Thymus (tissue), 11 donors: ENCODE results near the gene TAS2R41. TPM values are rescaled to one million over a fixed set of nuclear protein-coding genes. Genes with fewer than 3 reads are reported as not detected.
A peak's percentile ranks its signal among the peaks of the same experiment; 100 is the strongest.
"Not testable (repeated sequence)": the region's sequence is repeated elsewhere in the genome, so short reads cannot be mapped to it uniquely, and the experiment has no call there.

Experiments used
- DNase-seq, 9 donors: peaks; one replicate each; pipeline ENCODE4 v3.0.0-alpha.2; 2013; ENCODE audit warnings: low spot score in 9 of 9, low read depth in 6 of 9, missing footprints in 1 of 9
- H3K27ac ChIP-seq, 2 donors: one replicate each; pipeline ENCODE4 v1.5.1; 2013; ENCODE audit warnings: control low read depth in 1 of 2, low read depth in 1 of 2, low read length in 1 of 2, mild to moderate bottlenecking in 1 of 2, moderate library complexity in 1 of 2
- H3K27me3 ChIP-seq, 2 donors: one replicate each; pipeline ENCODE4 v1.5.1; 2013; ENCODE audit warnings: low read length in 1 of 2; ENCODE audit not compliant: control insufficient read depth in 2 of 2, insufficient read depth in 1 of 2
- H3K36me3 ChIP-seq, 2 donors: one replicate each; pipeline ENCODE4 v1.5.1; 2013; ENCODE audit warnings: low read length in 1 of 2, mild to moderate bottlenecking in 1 of 2, moderate library complexity in 1 of 2; ENCODE audit not compliant: control insufficient read depth in 2 of 2, insufficient read depth in 2 of 2
- H3K4me1 ChIP-seq, 2 donors: one replicate each; pipeline ENCODE4 v1.5.1; 2013; ENCODE audit warnings: low read length in 2 of 2; ENCODE audit not compliant: control insufficient read depth in 2 of 2, insufficient read depth in 2 of 2
- H3K4me3 ChIP-seq, 2 donors: one replicate each; pipeline ENCODE4 v1.5.1; 2013; ENCODE audit warnings: low read length in 2 of 2, control low read depth in 1 of 2, mild to moderate bottlenecking in 1 of 2
- H3K9me3 ChIP-seq, 2 donors: one replicate each; pipeline ENCODE4 v1.5.1; 2013; ENCODE audit warnings: low read length in 1 of 2, mild to moderate bottlenecking in 1 of 2; ENCODE audit not compliant: control insufficient read depth in 2 of 2, insufficient read depth in 1 of 2
- WGBS: extraction: QIAGEN DNeasy Blood & Tissue Kit; methylation state at CpG from one replicate; pipeline ENCODE4 v1.1.7; 2013; 5-methylcytosine and 5-hydroxymethylcytosine counted together
- polyA plus RNA-seq: library from polyadenylated mRNA; stranded (reverse); fragments of 200-250 nt; gene quantifications from one replicate; pipeline ENCODE4 v1.2.3, GENCODE V29; 2013
- total RNA-seq: library from RNA; stranded (reverse); fragments of 120-200 nt; gene quantifications from one replicate; pipeline ENCODE4 v1.2.4, GENCODE V29; 2013
- donor health status: healthy.

Gene TAS2R41
- total and polyA plus RNA-seq, 2 donors, result 0.02 to 0.24 TPM

DNA sequence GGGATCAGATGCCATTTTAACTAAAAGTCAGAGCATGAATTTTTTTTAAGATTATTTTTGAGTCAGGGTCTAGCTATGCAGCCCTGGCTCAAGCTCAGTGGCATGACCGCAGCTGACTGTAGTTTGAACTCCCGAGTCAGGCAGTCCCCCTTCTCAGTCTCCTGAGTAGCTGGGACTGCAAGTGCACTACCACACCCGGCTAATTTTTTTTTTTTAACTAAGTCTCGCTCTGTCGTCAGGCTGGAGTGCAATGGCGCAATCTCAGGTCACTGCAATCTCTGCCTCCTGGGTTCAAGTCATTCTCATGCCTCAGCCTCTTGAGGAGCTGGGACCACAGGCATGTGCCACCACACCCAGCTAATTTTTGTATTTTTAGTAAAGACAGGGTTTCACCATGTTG, 7.8 kb downstream of the TAS2R41 start:
- DNase-seq, result no peak
- Histone ChIP-seq H3K27ac (no peak overlapping the region), H3K4me1 (peaks cover 0 to 4% of the 10 kb centered on the region in 2 donors), H3K9me3 (no peaks in the 10 kb centered on the region), H3K4me3 (no peak overlapping the region), H3K27me3 (no peaks in the 10 kb centered on the region), H3K36me3 (no peaks in the 10 kb centered on the region)
- WGBS, result 92% methylated on average over 6 of the region's 6 CpGs

DNA sequence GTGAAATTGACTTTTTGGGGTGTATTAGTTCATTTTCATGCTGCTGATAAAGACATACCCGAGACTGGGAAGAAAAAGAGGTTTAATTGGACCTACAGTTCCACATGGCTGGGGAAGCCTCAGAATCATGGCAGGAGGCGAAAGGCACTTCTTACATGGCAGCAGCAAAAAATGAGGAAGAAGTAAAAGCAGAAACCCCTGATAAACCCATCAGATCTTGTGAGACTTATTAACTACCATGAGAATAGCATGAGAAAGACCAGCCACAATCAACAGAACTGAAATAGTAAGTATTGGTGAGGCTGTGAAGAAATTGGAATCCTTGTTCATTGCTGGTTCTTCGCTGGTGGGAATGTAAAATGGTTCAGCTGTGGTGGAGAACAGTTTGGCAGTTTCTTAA, 8.6 kb downstream of the TAS2R41 start:
- not testable (repeated sequence) for H3K27ac ChIP-seq, H3K9me3 ChIP-seq
- 96% methylated on average over 3 of the region's 3 CpGs for WGBS

DNA sequence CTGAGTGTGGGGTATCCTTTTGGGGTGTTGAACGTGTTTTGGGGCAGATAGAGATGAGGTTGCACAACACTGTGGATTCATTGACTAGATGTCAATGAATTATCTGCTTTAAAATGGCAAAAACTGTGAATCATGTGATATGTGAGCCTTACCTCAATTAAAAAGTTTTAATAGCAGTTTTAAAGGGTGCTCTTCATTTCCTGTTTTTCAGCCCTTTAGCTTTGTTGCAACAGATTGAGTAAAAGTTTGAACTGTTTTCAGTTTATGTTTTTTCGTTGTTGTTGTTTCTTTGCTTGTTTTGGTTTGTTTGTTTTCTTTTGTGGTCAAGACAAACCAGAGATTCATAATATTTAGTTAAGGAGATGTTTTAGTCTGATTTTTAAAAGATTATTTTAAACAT, 9.4 kb downstream of the TAS2R41 start:
- WGBS, result 90% methylated on average over 2 of the region's 2 CpGs
- H3K4me1 ChIP-seq, result no peaks in the 10 kb centered on the region
- H3K9me3 ChIP-seq, result no peaks in the 10 kb centered on the region
- no peak overlapping the region for H3K4me3 ChIP-seq
- no peaks in the 10 kb centered on the region for H3K27me3 ChIP-seq
- no peak for DNase-seq
- no peaks in the 10 kb centered on the region for H3K36me3 ChIP-seq
- H3K27ac ChIP-seq, result peak overlapping the region; percentile 3 to 19

More for the DNA sequence above, 8.6 kb downstream of the TAS2R41 start:
- H3K4me3 ChIP-seq, H3K27me3 ChIP-seq, H3K36me3 ChIP-seq, DNase-seq, H3K4me1 ChIP-seq: not testable (repeated sequence)

DNA sequence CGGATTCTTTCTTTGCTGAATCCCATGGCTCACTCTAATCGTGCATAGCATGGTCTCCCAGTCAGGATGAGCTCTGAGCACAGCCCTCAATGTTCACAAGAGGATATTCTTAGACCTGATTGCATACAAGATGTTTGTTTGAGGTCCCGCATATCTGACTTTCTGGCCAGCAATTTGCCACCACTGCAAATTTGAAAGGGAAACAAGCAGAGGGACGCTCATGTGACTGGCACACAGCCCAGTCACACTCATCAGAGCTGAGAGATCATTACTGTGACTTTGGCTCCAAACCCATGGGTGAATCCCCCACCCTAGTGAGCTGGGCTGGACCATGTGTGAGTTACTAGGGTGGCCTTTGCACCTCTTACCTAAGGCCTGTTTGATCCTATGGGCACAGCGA, 9.9 kb downstream of the TAS2R41 start:
- no peaks in the 10 kb centered on the region for H3K36me3 ChIP-seq
- DNase-seq, result peak in 2 of 9 donors; percentile 23 to 28
- H3K4me3 ChIP-seq, result no peak overlapping the region
- H3K27ac ChIP-seq, result no peak overlapping the region
- WGBS, result 74% methylated on average over 5 of the region's 5 CpGs
- no peaks in the 10 kb centered on the region for H3K27me3 ChIP-seq
- H3K4me1 ChIP-seq, result no peaks in the 10 kb centered on the region
- H3K9me3 ChIP-seq, result no peaks in the 10 kb centered on the region

DNA sequence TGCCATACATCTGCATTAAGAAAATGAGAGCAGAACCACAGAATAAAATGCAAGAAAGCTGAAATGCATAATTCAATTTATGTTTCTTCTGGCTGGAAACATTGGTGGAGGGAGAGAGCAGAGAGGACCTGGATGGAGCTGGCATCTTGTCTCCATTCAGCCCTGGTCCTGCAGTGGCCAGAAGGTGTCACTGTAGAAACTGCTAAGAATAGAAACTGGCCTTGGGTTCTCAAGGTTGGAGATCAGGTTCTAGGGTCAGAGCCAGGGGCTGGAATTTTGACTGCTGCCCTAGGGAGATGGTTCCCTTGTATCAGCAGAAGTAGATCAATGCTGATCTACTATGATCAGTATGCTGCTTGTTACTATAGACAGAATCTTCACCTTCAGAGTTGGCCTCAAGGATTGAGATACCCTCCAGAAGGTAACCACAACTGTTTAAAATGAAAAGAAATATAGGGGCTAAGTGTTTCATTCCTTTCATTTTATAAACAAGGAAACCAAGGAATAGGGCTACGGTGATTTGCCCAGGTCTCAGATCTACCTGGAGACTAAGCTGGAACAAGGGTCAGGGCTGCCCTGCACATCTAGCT, 13.1 kb downstream of the TAS2R41 start:
- H3K4me3 ChIP-seq, result no peak overlapping the region
- H3K4me1 ChIP-seq, result no peaks in the 10 kb centered on the region
- no peaks in the 10 kb centered on the region for H3K36me3 ChIP-seq
- no peak for DNase-seq
- WGBS, result 56% methylated on average over 1 of the region's 1 CpG
- no peaks in the 10 kb centered on the region for H3K9me3 ChIP-seq
- H3K27ac ChIP-seq, result no peak overlapping the region
- no peaks in the 10 kb centered on the region for H3K27me3 ChIP-seq

DNA sequence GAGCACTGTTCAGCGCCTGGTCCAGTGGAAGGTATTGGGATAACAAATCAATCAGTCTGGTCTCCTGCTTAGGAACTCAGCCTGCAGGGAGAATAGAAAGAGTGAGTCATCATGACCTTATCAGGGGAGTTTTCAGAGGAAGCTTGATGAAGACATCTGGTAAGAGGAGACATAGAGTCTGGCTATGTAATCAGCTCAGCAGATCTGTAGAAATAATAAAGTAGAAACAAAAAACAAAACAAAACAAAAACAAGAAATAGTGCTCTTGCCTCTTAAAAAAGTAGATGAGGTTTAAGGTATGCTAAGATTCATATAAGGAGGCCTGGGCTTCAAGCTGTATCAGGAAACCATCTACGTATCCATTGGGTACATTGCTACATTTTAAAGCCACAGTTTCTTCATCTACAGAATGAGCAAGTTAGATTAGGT, 14.4 kb downstream of the TAS2R41 start:
- no peaks in the 10 kb centered on the region for H3K9me3 ChIP-seq
- no peak for DNase-seq
- no peak overlapping the region for H3K27ac ChIP-seq
- H3K36me3 ChIP-seq, result no peaks in the 10 kb centered on the region
- H3K27me3 ChIP-seq, result no peaks in the 10 kb centered on the region
- H3K4me3 ChIP-seq, result no peak overlapping the region
- 98% methylated on average over 2 of the region's 2 CpGs for WGBS
- peaks cover 0 to 2% of the 10 kb centered on the region in 2 donors for H3K4me1 ChIP-seq

DNA sequence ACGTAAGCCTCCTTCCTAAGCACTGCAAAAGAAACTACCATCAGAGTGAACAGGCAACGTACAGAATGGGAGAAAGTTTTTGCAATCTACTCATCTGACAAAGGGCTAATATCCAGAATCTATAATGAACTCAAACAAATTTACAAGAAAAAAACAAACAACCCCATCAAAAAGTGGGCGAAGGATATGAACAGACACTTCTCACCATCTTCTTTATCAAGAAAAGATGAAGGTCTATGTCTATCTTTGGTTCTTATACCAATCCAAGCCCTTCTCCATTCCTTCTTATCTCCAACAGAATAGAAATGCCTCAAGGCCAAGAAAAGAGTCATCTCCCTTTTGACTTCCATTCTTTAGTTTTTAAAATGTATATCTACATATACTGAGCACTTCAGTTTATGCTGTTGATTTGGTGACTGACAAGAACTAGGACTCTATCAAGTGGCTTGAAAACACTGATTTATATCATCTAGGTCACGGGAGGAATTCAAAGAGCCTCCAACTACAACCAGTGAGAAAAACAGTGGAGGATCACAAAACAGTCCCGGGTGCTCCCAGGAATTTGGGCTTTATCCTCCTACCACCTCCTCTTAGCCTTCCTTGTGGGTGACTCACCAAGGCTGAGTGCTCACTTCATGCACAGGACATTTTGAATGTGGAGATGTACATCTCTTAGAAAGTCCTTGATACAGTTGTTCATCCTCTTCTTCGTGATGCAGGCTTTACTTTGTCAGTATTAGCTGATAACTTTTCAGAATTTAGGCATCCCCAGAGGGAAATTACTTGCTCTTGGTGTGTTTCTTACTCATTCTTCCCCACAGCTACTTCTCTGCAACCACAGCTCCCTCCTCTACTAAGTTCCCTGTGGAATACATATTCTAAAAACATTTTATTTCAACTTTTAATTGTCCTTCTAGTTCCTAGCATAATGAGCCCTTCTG, 15.4 kb downstream of the TAS2R41 start:
- H3K27ac ChIP-seq, result no peak overlapping the region
- H3K4me3 ChIP-seq, result no peak overlapping the region
- peaks cover 0 to 3% of the 10 kb centered on the region in 2 donors for H3K4me1 ChIP-seq
- H3K9me3 ChIP-seq, result no peaks in the 10 kb centered on the region
- no peak for DNase-seq
- no peaks in the 10 kb centered on the region for H3K27me3 ChIP-seq
- WGBS, result 93% methylated on average over 6 of the region's 6 CpGs
- H3K36me3 ChIP-seq, result no peaks in the 10 kb centered on the region

DNA sequence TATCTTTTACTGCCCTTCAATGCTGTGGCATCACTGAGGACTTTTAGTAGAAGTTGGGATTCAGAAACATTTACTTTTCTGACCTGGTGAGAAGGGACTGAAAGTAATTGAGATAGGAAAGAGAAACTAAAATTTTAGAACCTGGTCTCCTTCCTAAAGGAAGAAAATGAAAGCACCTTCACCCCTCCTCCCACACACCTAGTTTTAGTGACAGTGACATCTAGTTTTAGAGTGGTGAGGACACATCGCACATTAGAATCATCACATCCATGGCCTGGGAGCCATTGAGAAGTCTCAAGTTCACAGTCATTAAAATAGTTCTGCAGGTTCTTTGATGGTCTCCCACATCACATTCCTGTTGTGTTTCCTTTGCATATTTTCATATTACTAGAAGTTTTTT, 16.1 kb downstream of the TAS2R41 start:
- Histone ChIP-seq H3K4me3 (no peak overlapping the region), H3K36me3 (no peaks in the 10 kb centered on the region), H3K27me3 (no peaks in the 10 kb centered on the region), H3K4me1 (peaks cover 0 to 3% of the 10 kb centered on the region in 2 donors), H3K27ac (no peak overlapping the region), H3K9me3 (no peaks in the 10 kb centered on the region)
- DNase-seq, result peak in 1 of 9 donors; percentile 11
- WGBS, result 85% methylated on average over 1 of the region's 1 CpG

DNA sequence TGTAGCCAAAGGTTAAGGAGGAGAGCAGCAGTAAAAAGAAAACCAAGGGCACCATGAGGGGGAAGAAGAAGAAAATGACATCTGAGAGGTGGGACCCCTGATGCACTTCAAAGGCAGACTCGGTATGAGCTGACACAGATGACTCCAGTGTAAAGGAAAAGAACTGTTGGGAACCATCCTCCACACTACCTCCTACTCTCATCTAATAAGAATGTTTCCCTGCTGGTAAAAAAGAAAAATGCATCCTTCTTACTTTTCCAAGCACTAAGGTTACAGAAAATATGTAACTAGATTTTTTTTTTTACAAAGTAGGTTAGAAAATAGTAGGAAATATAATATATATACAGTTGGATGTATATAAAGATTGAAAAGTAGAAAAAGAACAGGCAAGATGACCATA, 16.9 kb downstream of the TAS2R41 start:
- DNase-seq, result no peak
- Histone ChIP-seq H3K4me3 (no peak overlapping the region), H3K36me3 (no peaks in the 10 kb centered on the region), H3K27me3 (no peaks in the 10 kb centered on the region), H3K4me1 (peaks cover 0 to 8% of the 10 kb centered on the region in 2 donors), H3K27ac (no peak overlapping the region), H3K9me3 (no peaks in the 10 kb centered on the region)
- 93% methylated on average over 1 of the region's 1 CpG for WGBS
